NCI-H1436 (cell line): Measurements from ENCODE around the gene MLIP.
"Not testable (repeated sequence)": the region's sequence is repeated elsewhere in the genome, so short reads cannot be mapped to it uniquely, and the experiment has no call there.

Experiments
- DNase-seq: peaks from one replicate; lab custom pipeline; 2025; lab: John Stamatoyannopoulos, UW

Gene MLIP

GRCh38 chr6:54111341-54112045 lies at the start of gene MLIP:
Gene MLIP, plus strand, starts transcription at chr6:54111443. Its CDS starts 37 bp downstream, at chr6:54111480.
- no peak for DNase-seq

- no peak for DNase-seq
These were observed 48.1 kb upstream of the MLIP start for GRCh38 chr6:54063228-54063539.

- DNase-seq, result no peak
These were observed 42.5 kb upstream of the MLIP start for GRCh38 chr6:54068694-54069093.

- DNase-seq, result no peak
These were observed 41.2 kb upstream of the MLIP start for GRCh38 chr6:54070025-54070424.

- no peak for DNase-seq
These were observed 39.4 kb upstream of the MLIP start for GRCh38 chr6:54071821-54072340.

- no peak for DNase-seq
These were observed 38.5 kb upstream of the MLIP start for GRCh38 chr6:54072635-54073313.

GRCh38 chr6:54073487-54073886 lies 37.8 kb upstream of the MLIP start:
- no peak for DNase-seq

GRCh38 chr6:54074109-54074508 lies 37.1 kb upstream of the MLIP start:
- DNase-seq, result no peak

- no peak for DNase-seq
These were observed 36.6 kb upstream of the MLIP start for GRCh38 chr6:54074578-54075195.

- DNase-seq, result no peak
These were observed 35.0 kb upstream of the MLIP start for GRCh38 chr6:54076159-54076789.

- not testable (repeated sequence) for DNase-seq
These were observed 29.7 kb upstream of the MLIP start for GRCh38 chr6:54081499-54081898.

GRCh38 chr6:54083287-54083686 lies 28.0 kb upstream of the MLIP start:
- DNase-seq, result no peak

- DNase-seq, result no peak
These were observed 27.0 kb upstream of the MLIP start for GRCh38 chr6:54084231-54084630.

GRCh38 chr6:54085047-54085446 lies 26.2 kb upstream of the MLIP start:
- no peak for DNase-seq

- no peak for DNase-seq
These were observed 25.7 kb upstream of the MLIP start for GRCh38 chr6:54085541-54085940.

GRCh38 chr6:54086439-54086838 lies 24.8 kb upstream of the MLIP start:
- no peak for DNase-seq

- DNase-seq, result no peak
These were observed 23.5 kb upstream of the MLIP start for GRCh38 chr6:54087721-54088120.

GRCh38 chr6:54093326-54093948 lies 17.8 kb upstream of the MLIP start:
- DNase-seq, result no peak

GRCh38 chr6:54094293-54094692 lies 16.9 kb upstream of the MLIP start:
- no peak for DNase-seq

- DNase-seq, result no peak
These were observed 16.5 kb upstream of the MLIP start for GRCh38 chr6:54094786-54095185.

GRCh38 chr6:54095723-54096122 lies 15.5 kb upstream of the MLIP start:
- DNase-seq, result no peak

- no peak for DNase-seq
These were observed 14.4 kb upstream of the MLIP start for GRCh38 chr6:54096811-54097210.
